ENCODE data around the gene SALL4. TPM values are rescaled to one million over a fixed set of nuclear protein-coding genes. Genes with fewer than 3 reads are reported as not detected.
"Not testable (repeated sequence)": the region's sequence is repeated elsewhere in the genome, so short reads cannot be mapped to it uniquely, and the experiment has no call there.

The SALL4 gene
- total RNA-seq, 1 experiment from 2014 or later, result 7.6 TPM

DNA sequence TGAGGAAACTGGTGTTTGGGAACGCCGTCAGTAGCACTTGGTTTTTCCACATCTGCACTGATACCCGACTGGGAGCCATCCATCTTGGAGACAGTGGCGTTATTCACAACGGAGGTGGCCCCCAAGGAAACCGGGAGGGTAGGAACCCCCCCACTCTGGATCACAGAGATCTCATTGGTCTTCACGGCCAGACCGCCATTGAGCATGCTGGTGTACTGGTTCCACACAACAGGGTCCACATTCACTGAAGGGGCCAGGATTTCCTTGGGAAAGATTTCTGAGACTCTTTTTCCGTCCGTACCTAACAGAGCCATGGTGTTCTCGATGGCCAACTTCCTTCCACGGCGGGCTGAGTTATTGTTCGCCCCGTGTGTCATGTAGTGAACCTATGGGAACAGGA lies 18.0 kb downstream of the SALL4 start:
- H3K4me1 Mint-ChIP-seq (ENCODE audit: low read depth, unreplicated experiment), result no peaks in the 10 kb centered on the region
- no peak overlapping the region for H3K27ac Mint-ChIP-seq (ENCODE audit: unreplicated experiment)
- intact Hi-C loops (cut with micrococcal nuclease; ENCODE audit: unreplicated experiment), result no loop called here
- CTCF ChIA-PET, result no interaction called here
- no peaks in the 10 kb centered on the region for H3K9me3 Mint-ChIP-seq (ENCODE audit: low read depth, unreplicated experiment)
- DNase-seq, result no peak
- H3K36me3 Mint-ChIP-seq (ENCODE audit: insufficient read depth, unreplicated experiment), result no peaks in the 10 kb centered on the region
- no TSS peak for BruUV-seq (replicated peaks)
- no peak overlapping the region for H3K4me3 Mint-ChIP-seq (ENCODE audit: low read depth, unreplicated experiment)
- H3K27me3 Mint-ChIP-seq (ENCODE audit: unreplicated experiment), result no peaks in the 10 kb centered on the region
- no peak for TF ChIP-seq CTCF (IDR thresholded peaks at IDR 0.05; ENCODE audit: unreplicated experiment)

DNA sequence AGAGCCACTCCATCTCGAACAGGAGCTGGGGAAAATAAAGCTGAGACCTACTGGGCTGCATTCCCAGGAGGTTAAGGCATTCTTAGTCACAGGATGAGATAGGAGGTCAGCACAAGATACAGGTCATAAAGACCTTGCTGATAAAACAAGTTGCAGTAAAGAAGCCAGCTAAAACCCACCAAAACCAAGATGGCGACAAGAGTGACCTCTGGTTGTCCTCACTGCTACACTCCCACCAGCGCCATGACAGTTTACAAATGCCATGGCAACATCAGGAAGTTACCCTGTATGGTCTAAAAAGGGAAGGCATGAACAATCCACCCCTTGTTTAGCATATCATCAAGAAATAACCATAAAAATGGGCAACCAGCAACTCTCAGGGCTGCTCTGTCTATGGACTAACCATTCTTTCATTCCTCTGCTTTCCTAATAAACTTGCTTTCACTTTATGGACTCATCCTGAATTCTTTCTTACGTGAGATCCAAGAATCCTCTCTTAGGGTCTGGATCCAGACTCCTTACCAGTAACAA lies 24.0 kb downstream of the SALL4 start:
- H3K4me1 Mint-ChIP-seq (ENCODE audit: low read depth, unreplicated experiment); H3K27ac Mint-ChIP-seq (ENCODE audit: unreplicated experiment); DNase-seq; BruUV-seq (replicated peaks); H3K36me3 Mint-ChIP-seq (ENCODE audit: insufficient read depth, unreplicated experiment); H3K27me3 Mint-ChIP-seq (ENCODE audit: unreplicated experiment); intact Hi-C loops (cut with micrococcal nuclease; ENCODE audit: unreplicated experiment); H3K4me3 Mint-ChIP-seq (ENCODE audit: low read depth, unreplicated experiment); H3K9me3 Mint-ChIP-seq (ENCODE audit: low read depth, unreplicated experiment): not testable (repeated sequence)
- CTCF ChIA-PET, result interaction anchor here (0.7 to 1.5 kb wide), 2 partner anchors 9 to 110 kb away, joined by 3 read pairs; no protein-coding TSS in a partner anchor

GRCh38 chr20:51775241-51775640 lies 27.1 kb downstream of the SALL4 start:
- Mint-ChIP-seq H3K4me1 (ENCODE audit: low read depth, unreplicated experiment) (no peaks in the 10 kb centered on the region), H3K27me3 (ENCODE audit: unreplicated experiment) (no peaks in the 10 kb centered on the region), H3K36me3 (ENCODE audit: insufficient read depth, unreplicated experiment) (no peaks in the 10 kb centered on the region), H3K4me3 (ENCODE audit: low read depth, unreplicated experiment) (no peak overlapping the region), H3K27ac (ENCODE audit: unreplicated experiment) (no peak overlapping the region), H3K9me3 (ENCODE audit: low read depth, unreplicated experiment) (peaks cover 8% of the 10 kb centered on the region)
- BruUV-seq (replicated peaks), result no TSS peak
- no peak for DNase-seq
- no peak for TF ChIP-seq CTCF (IDR thresholded peaks at IDR 0.05; ENCODE audit: unreplicated experiment)
- intact Hi-C loops (cut with micrococcal nuclease; ENCODE audit: unreplicated experiment), result no loop called here
- CTCF ChIA-PET, result interaction anchor here (0.7 to 1.3 kb wide), 3 partner anchors 26 to 173 kb away, joined by 3 to 7 read pairs (median 7); no protein-coding TSS in a partner anchor

DNA sequence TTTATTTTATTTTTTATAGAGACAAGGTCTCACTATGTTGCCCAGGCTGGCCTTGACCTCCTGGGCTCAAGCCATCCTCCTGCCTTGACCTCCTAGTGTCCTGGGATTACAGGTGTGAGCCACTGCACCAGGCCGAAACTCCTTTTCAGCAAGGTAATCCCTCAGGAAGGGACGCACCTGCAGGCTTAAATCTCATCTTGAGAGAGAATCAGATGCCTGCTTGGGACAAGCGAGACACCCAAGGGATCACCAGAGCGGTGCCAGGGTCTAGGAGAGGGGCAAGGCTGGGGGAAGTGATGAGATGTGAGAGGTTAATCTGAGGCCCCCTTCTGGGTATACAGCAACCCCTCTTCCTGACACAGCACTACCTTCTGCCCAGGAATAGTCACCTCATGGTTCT lies 30.1 kb downstream of the SALL4 start:
- Mint-ChIP-seq H3K9me3 (ENCODE audit: low read depth, unreplicated experiment) (no peaks in the 10 kb centered on the region), H3K36me3 (ENCODE audit: insufficient read depth, unreplicated experiment) (peaks cover 18% of the 10 kb centered on the region), H3K4me3 (ENCODE audit: low read depth, unreplicated experiment) (no peak overlapping the region), H3K27me3 (ENCODE audit: unreplicated experiment) (no peaks in the 10 kb centered on the region), H3K27ac (ENCODE audit: unreplicated experiment) (no peak overlapping the region), H3K4me1 (ENCODE audit: low read depth, unreplicated experiment) (peaks cover 17% of the 10 kb centered on the region)
- CTCF ChIA-PET, result no interaction called here
- BruUV-seq (replicated peaks), result no TSS peak
- no peak for TF ChIP-seq CTCF (IDR thresholded peaks at IDR 0.05; ENCODE audit: unreplicated experiment)
- intact Hi-C loops (cut with micrococcal nuclease; ENCODE audit: unreplicated experiment), result no loop called here
- DNase-seq, result no peak

DNA sequence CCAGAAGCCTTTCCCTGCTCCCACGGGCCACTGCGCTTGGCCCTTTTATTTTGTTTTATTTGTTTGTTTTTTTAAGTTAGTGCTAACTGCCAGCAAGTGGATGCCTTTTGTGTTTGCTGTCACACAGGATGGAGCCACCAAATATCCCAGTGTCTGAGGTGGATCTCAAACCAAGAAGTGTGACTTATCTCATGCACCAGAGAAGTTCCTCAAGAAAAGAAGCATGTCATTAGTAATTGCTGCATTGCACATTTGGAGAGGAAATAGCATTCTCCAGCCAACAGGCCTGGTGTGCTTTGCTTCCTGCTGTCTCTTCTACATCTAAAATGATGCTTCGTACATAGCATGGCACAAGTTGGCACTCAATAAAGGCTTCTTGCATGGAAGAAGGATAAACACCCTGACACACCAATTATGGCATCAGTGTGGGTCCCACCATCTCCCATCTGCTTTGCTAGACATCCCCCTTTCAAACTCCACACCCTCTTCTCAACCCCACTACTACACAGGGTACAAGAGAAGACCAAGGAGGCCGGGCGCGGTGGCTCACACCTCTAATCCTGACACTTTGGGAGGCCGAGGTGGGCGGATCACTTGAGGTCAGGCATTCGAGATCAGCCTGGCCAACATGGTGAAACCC lies 32.2 kb downstream of the SALL4 start:
- CTCF ChIA-PET, result interaction anchor here (1.0 kb wide), 1 partner anchor 69 kb away, joined by 3 read pairs; no protein-coding TSS in a partner anchor
- H3K4me3 Mint-ChIP-seq (ENCODE audit: low read depth, unreplicated experiment), result no peak overlapping the region

More for the DNA sequence above, 32.2 kb downstream of the SALL4 start:
- BruUV-seq (replicated peaks), result no TSS peak
- Mint-ChIP-seq H3K27me3 (ENCODE audit: unreplicated experiment) (no peaks in the 10 kb centered on the region), H3K4me1 (ENCODE audit: low read depth, unreplicated experiment) (peaks cover 17% of the 10 kb centered on the region), H3K9me3 (ENCODE audit: low read depth, unreplicated experiment) (no peaks in the 10 kb centered on the region), H3K27ac (ENCODE audit: unreplicated experiment) (no peak overlapping the region), H3K36me3 (ENCODE audit: insufficient read depth, unreplicated experiment) (peaks cover 32% of the 10 kb centered on the region)
- no peak for TF ChIP-seq CTCF (IDR thresholded peaks at IDR 0.05; ENCODE audit: unreplicated experiment)
- no peak for DNase-seq
- intact Hi-C loops (cut with micrococcal nuclease; ENCODE audit: unreplicated experiment), result loop anchor here (10.0 kb wide), 2 partner anchors 135 to 315 kb away; no protein-coding TSS in a partner anchor
